Left lung (tissue), 10 donors: ENCODE data around the gene COL24A1. TPM values are rescaled to one million over a fixed set of nuclear protein-coding genes. Genes with fewer than 3 reads are reported as not detected.
A peak's percentile ranks its signal among the peaks of the same experiment; 100 is the strongest.

ENCODE experiments used
- ATAC-seq: fragments of 200-7000 bp; cut with Tn5 transposase; one replicate; pipeline ENCODE4 v1.9.1; 2020; ENCODE audit warnings: moderate library complexity
- DNase-seq, 4 donors: peaks; one replicate each; pipeline ENCODE4 v3.0.0-alpha.2; 2013 to 2020
- H3K27ac ChIP-seq, 2 donors: fragments of 200-600 bp; sonication (generic) in 1 of 2; one replicate each; pipeline versions ENCODE4 v1.5.0 to v1.8.0; 2020 to 2021
- H3K27me3 ChIP-seq, 2 donors: fragments of 200-600 bp; sonication (generic) in 1 of 2; one replicate each; pipeline versions ENCODE4 v1.5.0 to v1.8.0; 2020 to 2021
- H3K36me3 ChIP-seq, 2 donors: fragments of 200-600 bp; sonication (generic) in 1 of 2; one replicate each; pipeline versions ENCODE4 v1.5.0 to v1.8.0; 2020 to 2021
- H3K4me1 ChIP-seq, 2 donors: fragments of 200-600 bp; one replicate each; pipeline ENCODE4 v1.8.0; 2021
- H3K4me3 ChIP-seq, 2 donors: fragments of 200-600 bp; sonication (generic) in 1 of 2; one replicate each; pipeline versions ENCODE4 v1.5.0 to v1.8.0; 2020 to 2021; ENCODE audit warnings: mild to moderate bottlenecking in 1 of 2
- H3K9me3 ChIP-seq, 2 donors: fragments of 200-600 bp; sonication (generic) in 1 of 2; one replicate each; pipeline versions ENCODE4 v1.5.0 to v1.8.0; 2020 to 2021
- CTCF ChIP-seq, 2 donors: fragments of 200-600 bp; sonication (generic) in 1 of 2; IDR thresholded peaks; one replicate each; pipeline versions ENCODE4 v1.5.0 to v1.8.0; 2021; ENCODE audit warnings: antibody characterized with exemption in 2 of 2
- intact Hi-C, 2 donors: fragments of 100-400 bp; cut with DNase I; formaldehyde crosslinking; loops; one replicate each; pipeline versions ENCODE4 v1.11.2 to v1.14.2; 2022
- polyA plus RNA-seq, 6 donors: library from polyadenylated mRNA; unstranded; fragments of 120-200 nt; gene quantifications; one replicate each; pipeline ENCODE4 v1.2.1, GENCODE V29; 2013; ENCODE audit not compliant: insufficient read length in 6 of 6
- total RNA-seq, 2 donors: library from RNA; stranded (reverse); fragmentation: NEBNext Ultra II Directional; extraction: Animal tissue kit (Norgen Biotek cat#: 25700); gene quantifications; one replicate each; pipeline ENCODE4 v1.2.1, GENCODE V29; 2021
- donor health status: DM: no; HTN: yes; CAD: no.
- donor health status: DM: no; HTN: no; CAD: no.

COL24A1 gene
- total and polyA plus RNA-seq, 8 donors: 0.84 to 40.8 (median 29.1) TPM

GRCh38 chr1:85938829-85939228 is 217.7 kb downstream of the COL24A1 start:
- ATAC-seq (no peak), DNase-seq (no peak)
- no peaks in the 10 kb centered on the region for H3K27me3 ChIP-seq
- intact Hi-C loops: no loop called here
- TF ChIP-seq CTCF (IDR thresholded peaks at IDR 0.05): no peak
- H3K4me1 ChIP-seq: no peaks in the 10 kb centered on the region
- no peak overlapping the region for H3K4me3 ChIP-seq
- H3K9me3 ChIP-seq: no peaks in the 10 kb centered on the region
- no peaks in the 10 kb centered on the region for H3K36me3 ChIP-seq
- H3K27ac ChIP-seq: no peak overlapping the region

GRCh38 chr1:85936470-85936869 is 220.1 kb downstream of the COL24A1 start:
- intact Hi-C loops: no loop called here
- DNase-seq (no peak), ATAC-seq (peak; percentile 15)
- no peaks in the 10 kb centered on the region for H3K36me3 ChIP-seq
- H3K27me3 ChIP-seq: no peaks in the 10 kb centered on the region
- no peaks in the 10 kb centered on the region for H3K9me3 ChIP-seq
- no peak overlapping the region for H3K4me3 ChIP-seq
- no peak for TF ChIP-seq CTCF (IDR thresholded peaks at IDR 0.05)
- no peak overlapping the region for H3K27ac ChIP-seq
- H3K4me1 ChIP-seq: no peaks in the 10 kb centered on the region

DNA sequence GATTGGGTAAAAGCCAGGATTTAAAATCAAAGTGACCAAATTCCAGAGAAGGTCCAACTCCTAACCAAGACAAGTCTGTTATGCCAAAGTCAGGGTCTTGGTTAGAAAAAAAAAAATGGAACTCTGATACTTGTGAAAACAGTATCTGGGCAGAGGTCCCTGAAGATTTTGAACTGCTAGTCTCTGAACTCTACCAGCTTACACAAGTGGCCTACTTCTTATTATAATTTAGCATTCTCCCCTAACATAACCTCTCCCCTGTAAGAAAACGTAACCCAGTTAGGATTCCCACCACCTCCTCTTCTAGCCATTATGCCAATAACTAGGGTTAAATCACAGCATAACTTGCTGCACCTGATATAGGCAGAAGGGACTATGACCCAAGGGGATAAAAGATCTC is 220.5 kb downstream of the COL24A1 start:
- Histone ChIP-seq H3K4me3 (no peak overlapping the region), H3K27ac (peak overlapping the region in 1 of 2 donors; percentile 19), H3K9me3 (no peaks in the 10 kb centered on the region), H3K27me3 (no peaks in the 10 kb centered on the region), H3K36me3 (no peaks in the 10 kb centered on the region), H3K4me1 (no peaks in the 10 kb centered on the region)
- no peak for TF ChIP-seq CTCF (IDR thresholded peaks at IDR 0.05)
- DNase-seq (no peak), ATAC-seq (no peak)
- intact Hi-C loops: no loop called here

GRCh38 chr1:85935234-85935633 is 221.3 kb downstream of the COL24A1 start:
- no peaks in the 10 kb centered on the region for H3K4me1 ChIP-seq
- intact Hi-C loops: no loop called here
- no peaks in the 10 kb centered on the region for H3K27me3 ChIP-seq
- no peak for ATAC-seq
- no peak for TF ChIP-seq CTCF (IDR thresholded peaks at IDR 0.05)
- no peaks in the 10 kb centered on the region for H3K9me3 ChIP-seq
- H3K36me3 ChIP-seq: no peaks in the 10 kb centered on the region
- H3K27ac ChIP-seq: no peak overlapping the region
- H3K4me3 ChIP-seq: no peak overlapping the region
- no peak for DNase-seq

- H3K4me1 ChIP-seq: no peaks in the 10 kb centered on the region
- no peak overlapping the region for H3K4me3 ChIP-seq
- no peak overlapping the region for H3K27ac ChIP-seq
- no peaks in the 10 kb centered on the region for H3K36me3 ChIP-seq
- intact Hi-C loops: no loop called here
- no peaks in the 10 kb centered on the region for H3K27me3 ChIP-seq
- DNase-seq (peak in 2 of 4 donors; percentile 85 to 90), ATAC-seq (no peak)
- H3K9me3 ChIP-seq: no peaks in the 10 kb centered on the region
- TF ChIP-seq CTCF (IDR thresholded peaks at IDR 0.05): no peak
Measured at GRCh38 chr1:85934516-85934915, 222.1 kb downstream of the COL24A1 start.
